NCI-H748 (cell line): ENCODE data around the gene GBX1.

Source experiments
- DNase-seq: peaks from one replicate; lab custom pipeline; 2025; ENCODE audit not compliant: unreplicated experiment; lab: John Stamatoyannopoulos, UW

Gene GBX1

GRCh38 chr7:151194188-151194587, 26.7 kb upstream of the GBX1 start:
- DNase-seq, result no peak

GRCh38 chr7:151193203-151193978, 25.9 kb upstream of the GBX1 start:
- no peak for DNase-seq

- DNase-seq, result no peak
Measured at GRCh38 chr7:151192002-151192539, 24.6 kb upstream of the GBX1 start.

GRCh38 chr7:151191544-151191943, 24.1 kb upstream of the GBX1 start:
- no peak for DNase-seq

- DNase-seq, result no peak
Measured at GRCh38 chr7:151189038-151189437, 21.5 kb upstream of the GBX1 start.

- no peak for DNase-seq
Measured at GRCh38 chr7:151188252-151188542, 20.7 kb upstream of the GBX1 start.

- DNase-seq, result no peak
Measured at GRCh38 chr7:151187409-151188251, 20.1 kb upstream of the GBX1 start.

- no peak for DNase-seq
Measured at GRCh38 chr7:151186640-151187408, 19.3 kb upstream of the GBX1 start, which contains the start of gene ASB10. TSS of gene ASB10 (minus strand) at chr7:151187250. CDS start at chr7:151187130, 120 bp downstream.

- DNase-seq, result no peak
Measured at GRCh38 chr7:151185762-151186639, 18.5 kb upstream of the GBX1 start.

- DNase-seq, result no peak
Measured at GRCh38 chr7:151181011-151181431, 13.5 kb upstream of the GBX1 start.

- DNase-seq, result no peak
Measured at GRCh38 chr7:151179946-151180345, 12.5 kb upstream of the GBX1 start.

GRCh38 chr7:151179287-151179860, 11.9 kb upstream of the GBX1 start:
- DNase-seq, result no peak

GRCh38 chr7:151178831-151179230, 11.3 kb upstream of the GBX1 start:
- no peak for DNase-seq

GRCh38 chr7:151178236-151178635, 10.7 kb upstream of the GBX1 start:
- no peak for DNase-seq

GRCh38 chr7:151177310-151177709, 9.8 kb upstream of the GBX1 start:
- no peak for DNase-seq

GRCh38 chr7:151176401-151176800, 8.9 kb upstream of the GBX1 start:
- no peak for DNase-seq

GRCh38 chr7:151175793-151176311, 8.4 kb upstream of the GBX1 start:
- no peak for DNase-seq

GRCh38 chr7:151175047-151175792, 7.7 kb upstream of the GBX1 start:
- no peak for DNase-seq
